ENCODE results near the gene SLC45A3.
"Not testable (repeated sequence)": the region's sequence is repeated elsewhere in the genome, so short reads cannot be mapped to it uniquely, and the experiment has no call there.

The SLC45A3 gene, protein sequence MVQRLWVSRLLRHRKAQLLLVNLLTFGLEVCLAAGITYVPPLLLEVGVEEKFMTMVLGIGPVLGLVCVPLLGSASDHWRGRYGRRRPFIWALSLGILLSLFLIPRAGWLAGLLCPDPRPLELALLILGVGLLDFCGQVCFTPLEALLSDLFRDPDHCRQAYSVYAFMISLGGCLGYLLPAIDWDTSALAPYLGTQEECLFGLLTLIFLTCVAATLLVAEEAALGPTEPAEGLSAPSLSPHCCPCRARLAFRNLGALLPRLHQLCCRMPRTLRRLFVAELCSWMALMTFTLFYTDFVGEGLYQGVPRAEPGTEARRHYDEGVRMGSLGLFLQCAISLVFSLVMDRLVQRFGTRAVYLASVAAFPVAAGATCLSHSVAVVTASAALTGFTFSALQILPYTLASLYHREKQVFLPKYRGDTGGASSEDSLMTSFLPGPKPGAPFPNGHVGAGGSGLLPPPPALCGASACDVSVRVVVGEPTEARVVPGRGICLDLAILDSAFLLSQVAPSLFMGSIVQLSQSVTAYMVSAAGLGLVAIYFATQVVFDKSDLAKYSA

DNA sequence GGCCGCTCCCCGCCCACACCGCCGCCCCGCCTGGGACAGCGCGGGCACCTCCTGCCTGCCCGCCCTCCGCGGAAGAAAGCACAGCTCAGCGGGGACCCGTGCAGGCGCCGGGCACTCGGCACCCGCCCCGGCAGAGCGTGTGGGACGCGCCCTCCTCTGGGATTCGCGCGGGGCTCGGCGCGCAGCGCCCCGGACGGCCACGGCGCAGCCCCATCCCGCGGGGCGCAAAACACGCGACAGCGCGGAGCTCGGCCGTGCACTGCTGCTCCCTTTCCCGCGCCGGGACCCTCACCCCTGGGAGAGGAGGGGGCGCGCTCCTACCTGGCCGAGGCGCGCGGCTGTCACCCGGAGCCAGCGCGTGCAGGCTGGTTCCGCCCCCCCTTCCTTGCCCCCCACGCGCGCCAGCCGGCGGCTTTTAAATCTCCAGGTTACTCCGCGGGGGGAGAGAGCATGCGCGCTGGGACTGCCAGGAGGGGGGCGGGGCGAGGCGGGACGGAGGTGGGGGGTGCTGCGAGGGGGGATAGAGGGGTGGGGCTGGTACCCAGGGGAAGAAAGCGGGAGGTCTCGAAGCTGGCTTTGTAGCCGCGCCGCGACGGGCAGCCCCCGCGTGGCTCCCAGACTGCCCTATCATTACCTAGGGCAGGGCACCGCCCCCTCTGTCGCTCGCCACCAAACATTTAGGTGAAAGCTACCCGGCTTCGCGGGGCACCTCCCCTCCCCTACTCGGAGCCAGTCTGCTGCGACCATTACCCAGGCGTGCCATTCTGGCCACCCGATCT lies at the start of gene SLC45A3:
TSS of gene SLC45A3 (minus strand) at position 437 of the 779 bp plus-strand sequence. CDS start 15,853 bp downstream, outside the sequence.
- DNase-seq: no peak

DNA sequence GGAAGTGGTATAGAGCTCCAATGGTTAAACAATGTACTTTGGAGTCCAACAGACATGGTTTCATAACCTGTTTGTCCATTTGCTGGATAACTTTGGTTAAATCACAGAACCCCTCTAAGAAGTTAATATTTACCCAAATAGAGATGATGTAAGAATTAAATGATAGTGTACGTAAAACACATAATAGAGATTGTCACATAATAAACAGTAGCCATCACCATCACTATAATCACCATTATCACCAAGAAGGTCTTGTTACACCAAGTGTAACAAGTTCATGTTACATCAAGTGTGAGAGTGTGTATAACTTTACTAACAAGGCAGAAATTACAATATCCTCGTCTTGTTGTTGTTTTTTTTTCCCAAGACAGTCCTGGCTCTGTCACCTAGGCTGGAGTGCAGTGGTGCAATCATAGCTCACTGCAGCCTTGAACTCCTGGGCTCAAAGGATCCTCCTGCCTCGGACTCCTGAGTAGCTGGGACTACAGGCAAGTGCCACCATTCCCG lies 46.4 kb upstream of the SLC45A3 start:
- DNase-seq: no peak

DNA sequence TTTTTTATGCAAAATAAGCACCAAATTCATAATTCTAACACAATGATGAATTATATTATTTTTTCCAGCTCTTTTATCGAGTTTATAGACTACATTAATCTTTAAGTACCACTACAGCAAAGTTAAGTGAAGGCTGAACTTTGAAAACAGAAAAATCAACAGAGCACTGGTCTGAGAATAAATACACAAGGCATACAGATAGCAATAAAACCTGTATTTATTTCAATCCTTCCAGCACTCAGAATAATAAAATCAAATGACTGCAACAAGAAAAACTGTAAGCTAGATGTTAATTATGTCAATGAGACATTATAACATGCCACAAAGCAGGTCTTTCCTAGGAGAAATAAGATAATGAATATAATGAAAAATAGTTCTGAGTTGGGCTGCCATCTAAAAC lies 45.2 kb upstream of the SLC45A3 start:
- no peak for DNase-seq

DNA sequence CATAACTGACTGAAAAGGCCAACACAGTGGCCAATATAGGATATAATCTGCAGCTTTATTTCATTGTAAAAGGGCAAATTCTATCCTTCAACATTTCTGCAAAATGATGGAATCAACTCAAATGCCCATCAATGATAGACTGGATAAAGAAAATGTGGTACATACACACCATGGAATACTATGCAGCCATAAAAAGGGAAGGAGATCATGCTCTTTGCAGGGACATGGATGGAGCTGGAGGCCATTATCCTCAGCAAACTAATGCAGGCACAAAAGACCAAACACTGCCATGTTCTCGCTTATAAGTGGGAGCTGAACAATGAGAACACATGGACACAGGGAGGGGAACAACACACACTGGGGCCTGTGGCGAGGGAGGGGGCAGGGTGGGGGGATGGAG lies 40.4 kb upstream of the SLC45A3 start:
- not testable (repeated sequence) for DNase-seq

DNA sequence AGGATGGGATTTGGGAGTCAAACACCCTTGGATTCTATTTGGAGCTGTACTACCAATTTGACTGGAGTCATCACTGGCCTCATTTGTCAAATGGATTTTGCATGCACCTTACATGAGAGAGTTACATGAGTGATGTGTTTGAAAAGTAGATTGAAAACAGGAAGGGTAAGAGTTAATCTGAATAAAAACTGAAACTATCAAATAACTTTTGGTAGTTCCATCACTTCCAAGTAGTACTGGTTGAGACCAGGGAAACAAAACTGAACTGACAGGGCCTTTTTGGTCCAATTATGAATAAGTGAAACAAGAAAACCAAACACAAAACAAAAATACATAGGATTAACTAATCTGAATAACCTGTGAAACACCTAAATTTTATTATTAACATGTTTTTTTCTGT lies 39.5 kb upstream of the SLC45A3 start:
- peak; percentile 30 for DNase-seq

DNA sequence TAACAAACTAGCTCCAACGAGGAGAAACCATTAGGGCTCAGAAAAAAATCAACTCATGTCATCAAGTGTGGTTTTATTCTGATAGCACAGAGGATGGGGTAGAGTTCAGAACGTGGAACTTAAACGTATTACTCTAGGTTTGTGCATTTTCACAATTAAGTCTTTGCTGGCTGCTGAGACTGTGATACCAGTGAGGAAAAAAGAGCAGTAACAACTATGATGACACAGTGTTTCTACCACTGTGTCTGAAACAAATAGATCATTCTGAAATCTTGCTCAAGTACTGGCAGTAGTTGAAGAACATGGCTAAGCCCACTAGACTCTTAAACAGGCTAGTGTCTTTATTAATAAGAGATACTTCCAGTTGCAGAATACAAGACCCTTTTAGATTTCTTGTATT lies 38.7 kb upstream of the SLC45A3 start:
- no peak for DNase-seq

DNA sequence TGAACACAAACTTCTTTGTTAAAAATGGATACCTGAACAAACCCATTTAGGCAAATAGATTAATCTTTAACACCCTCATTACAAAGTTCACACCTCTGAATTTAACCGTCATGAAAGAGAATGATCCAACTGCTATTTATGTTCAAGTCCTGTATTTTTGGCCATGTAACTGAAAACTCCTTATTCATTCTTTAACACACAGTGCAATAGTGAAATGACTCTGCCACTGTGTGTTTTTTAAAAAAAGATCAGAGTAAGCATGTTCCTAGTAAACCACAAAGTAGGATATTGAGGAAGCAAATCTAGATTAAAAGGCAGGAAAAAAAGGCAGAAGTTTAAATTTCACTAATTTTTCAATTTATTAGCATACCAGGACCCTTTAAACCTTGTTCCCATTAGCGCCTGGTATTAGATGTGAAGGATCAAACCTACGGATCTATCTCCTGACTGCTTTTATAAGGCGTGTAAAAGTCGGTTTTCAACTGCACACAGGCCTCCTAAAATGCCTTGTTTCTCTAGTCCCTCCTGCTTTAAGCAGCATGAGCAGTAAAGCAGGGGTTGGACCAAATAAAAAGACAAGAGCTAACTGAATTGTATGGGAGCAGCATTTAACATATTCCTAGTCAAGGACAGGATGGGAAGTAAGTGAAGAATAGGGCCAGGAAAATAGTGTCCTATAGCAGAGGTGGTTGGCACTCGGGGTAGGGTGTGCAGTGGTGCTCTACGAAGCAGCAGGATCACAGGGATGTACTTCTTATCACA lies 36.2 kb upstream of the SLC45A3 start:
- DNase-seq: peak; percentile 23

DNA sequence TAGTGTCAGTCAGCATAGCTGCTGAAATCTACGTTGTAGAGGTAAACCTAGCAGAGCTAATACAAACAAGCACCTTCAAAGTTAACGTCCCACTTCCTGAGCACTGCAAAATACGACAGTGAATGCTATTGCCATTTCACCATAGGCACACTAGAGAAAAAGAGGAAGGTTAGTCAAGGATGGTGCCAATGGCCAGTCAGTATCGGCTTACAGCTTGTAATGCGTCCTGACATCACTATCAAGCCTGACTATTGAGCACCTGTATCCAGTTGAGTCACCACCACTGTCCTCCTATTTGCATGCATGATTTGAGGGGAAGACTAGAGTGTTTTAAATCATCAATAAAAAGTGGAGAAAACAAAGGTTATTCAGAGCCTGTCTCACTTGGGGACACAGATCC lies 35.3 kb upstream of the SLC45A3 start:
- peak; percentile 69 for DNase-seq

DNA sequence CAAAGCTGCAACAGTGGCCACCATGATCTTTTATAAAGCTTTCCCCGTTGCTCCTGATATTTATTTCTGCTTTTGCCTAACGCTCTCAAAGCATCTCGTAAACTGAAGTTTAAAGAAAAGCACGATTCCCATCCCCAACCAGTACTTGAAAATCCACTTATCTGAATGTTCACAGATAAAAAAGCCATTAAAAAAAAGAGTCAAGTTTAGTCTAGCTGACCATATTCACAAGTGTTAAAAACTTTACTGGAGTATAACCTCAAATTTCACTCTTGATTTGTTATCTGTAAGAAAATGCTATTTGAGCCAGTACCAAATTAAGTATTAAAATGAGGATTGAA lies 34.6 kb upstream of the SLC45A3 start:
- DNase-seq: no peak

DNA sequence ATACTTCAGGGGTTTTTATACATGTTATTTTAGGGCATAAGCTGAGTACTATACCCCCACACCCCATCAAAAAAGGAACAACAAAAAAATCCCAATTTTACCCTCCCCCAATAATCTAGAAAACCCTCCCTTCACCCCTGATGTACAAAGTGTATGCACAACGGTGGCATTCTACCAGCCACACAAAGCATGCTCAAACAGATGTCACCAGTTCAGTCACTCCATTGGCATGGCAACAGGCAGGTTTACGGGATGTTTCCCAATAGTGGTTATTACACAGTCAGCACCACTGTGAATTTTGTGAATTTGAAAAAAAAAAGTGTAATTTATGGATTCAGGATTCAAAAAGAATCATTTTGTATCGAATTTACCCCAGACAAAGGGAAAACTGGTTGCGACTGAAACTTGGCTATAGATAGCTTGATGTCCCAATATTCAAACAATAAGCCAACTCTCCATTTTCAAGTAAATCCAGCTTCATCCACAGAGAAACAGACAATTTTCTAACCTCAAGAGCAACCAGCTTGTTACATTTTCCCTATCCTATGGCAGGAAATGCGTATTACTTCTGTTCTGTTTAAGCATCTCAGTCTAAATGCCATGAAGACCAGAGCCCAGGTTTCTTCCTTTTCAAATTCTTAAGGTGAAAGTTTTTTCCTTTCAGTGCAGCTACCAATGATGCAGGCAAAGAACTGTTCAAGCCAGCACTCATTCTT lies 34.0 kb upstream of the SLC45A3 start:
- peak; percentile 47 for DNase-seq

DNA sequence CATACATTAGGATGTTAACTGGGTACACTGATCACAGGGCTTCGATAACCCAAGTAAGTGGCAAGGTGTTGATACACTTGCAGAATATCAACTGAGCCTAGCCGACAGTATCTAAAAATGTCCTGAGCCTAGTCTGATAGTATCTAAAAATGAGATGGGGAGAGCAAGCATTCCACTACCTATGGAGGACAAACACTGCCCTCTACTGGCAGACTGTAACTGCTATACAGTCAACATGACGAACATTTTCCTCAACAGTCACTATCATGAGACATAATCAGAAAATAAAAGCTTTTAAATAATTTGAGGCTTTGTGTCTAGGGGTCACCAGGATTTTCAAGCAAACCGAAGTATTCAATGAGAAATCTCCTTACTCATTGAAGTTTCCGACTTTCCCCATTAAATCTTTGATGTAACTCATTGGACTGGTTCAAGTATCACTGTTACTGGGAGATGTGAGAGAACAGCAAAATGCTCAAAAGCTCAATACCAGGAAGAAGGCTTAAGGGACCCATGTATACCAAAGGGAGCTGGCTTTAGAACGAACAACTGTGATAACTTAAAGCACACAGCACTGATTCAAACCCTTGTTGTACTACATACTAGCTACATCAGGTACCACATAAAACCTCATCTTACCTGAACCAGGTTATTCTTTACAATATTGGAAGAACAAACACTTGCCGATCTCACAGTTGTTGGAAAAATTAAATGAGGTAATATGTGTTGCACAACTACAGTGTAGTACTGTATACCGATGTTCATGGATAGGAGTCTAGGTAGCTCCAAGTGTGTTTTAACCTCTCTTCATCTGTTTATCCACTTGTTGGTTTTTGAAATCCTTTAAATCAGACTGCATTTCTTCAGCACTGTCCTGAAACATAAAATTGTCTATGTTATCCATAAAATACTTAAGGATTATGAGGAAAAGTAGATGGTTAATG lies 31.1 kb upstream of the SLC45A3 start:
- DNase-seq: peak; percentile 88

DNA sequence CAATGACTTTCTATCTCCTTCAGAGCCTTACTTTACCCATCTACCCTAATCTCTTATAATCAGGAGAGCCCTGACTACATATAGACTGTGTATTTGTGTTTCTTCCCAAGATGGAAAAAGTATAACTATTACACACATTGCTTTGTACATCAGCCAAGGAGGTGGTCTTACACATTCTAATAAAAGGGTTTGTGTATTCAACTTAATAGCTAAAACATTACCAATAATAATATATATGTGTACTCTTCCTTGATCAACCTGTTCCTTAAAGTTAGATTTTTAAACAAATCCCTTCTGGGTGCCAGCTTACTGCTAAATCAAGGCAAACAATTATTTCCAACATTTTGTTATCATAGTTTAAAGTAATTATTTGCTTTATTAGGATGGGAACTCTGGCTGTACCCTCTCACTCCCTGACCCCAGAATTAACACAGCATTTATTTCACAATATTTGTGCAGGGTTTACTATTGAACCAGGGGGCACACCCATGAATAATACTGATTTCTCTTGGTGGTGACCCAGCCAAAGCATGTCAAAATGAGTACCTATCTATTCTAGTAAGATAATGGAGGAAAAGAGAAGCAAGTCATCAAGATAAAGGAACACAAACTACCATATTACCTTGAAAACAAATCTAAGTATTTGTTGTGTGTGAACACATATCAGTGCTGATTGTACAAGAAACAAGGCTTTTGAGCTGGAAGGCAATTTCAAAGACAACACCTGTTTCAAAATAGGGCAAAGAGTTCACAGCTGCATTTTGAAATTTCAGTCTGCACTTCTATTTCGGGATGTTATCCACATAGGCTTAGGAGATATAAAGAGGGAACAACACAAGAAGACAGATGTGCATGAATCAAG lies 30.1 kb upstream of the SLC45A3 start:
- no peak for DNase-seq

DNA sequence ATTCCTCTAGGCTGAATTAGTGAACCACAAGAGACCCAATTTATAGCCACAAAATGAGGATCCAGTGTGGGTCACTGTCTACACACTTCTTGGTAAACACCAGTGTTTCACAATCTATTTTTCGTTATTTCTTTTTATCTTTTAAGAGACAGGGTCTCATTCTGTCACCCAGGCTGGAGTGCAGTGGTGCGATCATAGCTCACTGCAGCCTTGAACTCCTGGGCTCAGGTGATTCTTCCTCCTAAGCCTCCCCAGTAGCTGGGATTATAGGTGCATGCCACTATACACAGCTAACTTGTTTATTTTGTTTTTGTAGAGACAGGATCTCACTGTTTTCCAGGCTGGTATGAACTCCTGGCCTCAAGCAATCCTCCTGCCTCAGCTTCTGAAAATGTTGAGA lies 29.3 kb upstream of the SLC45A3 start:
- no peak for DNase-seq

DNA sequence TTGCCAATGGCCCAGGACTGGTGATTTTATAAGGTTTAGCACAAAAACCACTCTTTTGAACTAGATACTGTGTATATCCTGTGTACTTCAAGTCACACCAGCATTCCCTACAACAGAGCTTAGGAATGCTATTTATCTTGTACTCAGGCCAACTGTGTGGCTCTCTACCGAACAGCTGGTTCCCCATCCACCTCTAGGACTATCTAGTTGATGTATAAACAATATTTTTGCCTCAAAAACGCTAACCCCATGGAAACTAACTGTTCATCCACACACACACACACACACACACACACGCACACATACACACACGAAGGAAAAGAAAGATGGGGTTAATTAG lies 28.7 kb upstream of the SLC45A3 start:
- no peak for DNase-seq

DNA sequence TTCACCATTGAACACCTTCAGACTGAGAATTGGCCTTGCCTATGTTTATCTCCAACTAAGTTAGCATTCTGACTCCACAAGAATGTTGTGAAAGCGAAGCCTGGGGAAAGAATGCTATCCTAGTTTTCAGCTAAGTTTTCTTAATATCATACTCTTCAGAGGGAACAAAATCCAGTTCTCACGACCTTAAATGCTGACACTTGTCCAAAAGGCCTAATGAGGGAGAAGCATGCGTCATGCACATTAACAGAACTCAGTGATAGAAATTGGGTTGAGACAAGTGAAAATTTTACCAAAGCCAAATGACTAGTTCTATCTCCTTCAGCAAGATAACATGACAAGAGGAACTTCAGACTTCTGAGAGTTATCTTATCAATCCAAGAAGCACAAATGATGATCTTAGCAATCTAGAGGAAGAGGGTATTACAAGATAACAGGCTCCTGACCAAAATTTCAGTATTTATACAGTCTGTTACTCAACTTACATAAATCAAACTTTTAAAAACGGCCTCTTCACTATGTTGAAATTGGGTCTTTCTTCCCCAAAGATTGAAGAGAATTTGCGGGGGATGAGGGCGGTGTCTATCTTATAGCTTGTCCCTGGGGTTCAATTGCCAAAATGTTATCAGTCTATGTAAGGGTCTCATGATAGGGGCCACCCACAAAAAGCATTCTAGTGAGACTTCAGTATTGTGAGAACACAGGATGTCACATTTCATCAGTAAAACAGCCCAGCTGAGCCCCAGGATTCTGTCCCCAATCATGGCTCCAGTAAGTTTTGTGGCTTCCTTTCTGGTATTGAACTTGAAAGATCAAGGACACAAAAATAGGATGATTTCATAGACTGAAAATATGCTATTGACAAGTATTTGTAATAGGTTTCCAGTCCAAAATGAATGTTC lies 26.5 kb upstream of the SLC45A3 start:
- peak; percentile 60 for DNase-seq

DNA sequence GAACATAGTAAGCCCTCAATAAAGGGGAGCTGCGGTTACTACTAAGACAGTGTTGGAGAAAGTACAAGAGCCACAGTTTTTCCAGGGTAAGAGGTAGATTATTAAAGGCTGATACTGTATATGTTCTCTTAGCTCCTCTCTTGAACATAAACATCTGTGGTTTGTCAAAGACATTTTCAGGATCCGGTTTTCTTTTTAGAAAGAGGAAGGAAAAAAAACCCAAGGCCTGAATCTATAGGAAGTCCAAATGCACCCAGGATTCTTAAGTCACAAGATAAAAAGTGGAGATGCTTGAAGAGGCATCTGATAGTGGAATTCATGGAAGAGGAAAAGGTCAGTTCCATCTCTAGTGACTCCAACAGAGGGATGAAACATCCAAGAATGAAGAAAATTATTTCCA lies 24.6 kb upstream of the SLC45A3 start:
- peak; percentile 66 for DNase-seq

DNA sequence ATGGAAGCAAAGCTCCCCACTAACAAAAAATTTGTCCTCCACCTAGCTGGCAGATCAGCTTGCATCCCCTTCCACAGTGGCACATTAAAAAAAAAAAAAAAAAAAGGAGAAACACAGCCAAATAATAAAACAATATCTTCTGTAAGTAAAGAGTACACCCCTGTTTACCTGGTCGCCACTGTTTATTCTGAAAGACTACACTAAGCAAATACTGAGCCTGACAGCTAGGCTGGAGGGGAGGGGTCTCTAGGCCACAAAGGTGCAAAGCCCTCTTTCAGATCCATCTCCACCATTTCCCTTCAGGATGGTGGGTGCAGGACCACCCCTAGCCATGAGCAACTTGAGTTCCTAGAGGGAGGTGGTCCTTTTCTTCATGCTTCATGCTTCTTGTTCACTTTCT lies 22.8 kb upstream of the SLC45A3 start:
- DNase-seq: no peak

DNA sequence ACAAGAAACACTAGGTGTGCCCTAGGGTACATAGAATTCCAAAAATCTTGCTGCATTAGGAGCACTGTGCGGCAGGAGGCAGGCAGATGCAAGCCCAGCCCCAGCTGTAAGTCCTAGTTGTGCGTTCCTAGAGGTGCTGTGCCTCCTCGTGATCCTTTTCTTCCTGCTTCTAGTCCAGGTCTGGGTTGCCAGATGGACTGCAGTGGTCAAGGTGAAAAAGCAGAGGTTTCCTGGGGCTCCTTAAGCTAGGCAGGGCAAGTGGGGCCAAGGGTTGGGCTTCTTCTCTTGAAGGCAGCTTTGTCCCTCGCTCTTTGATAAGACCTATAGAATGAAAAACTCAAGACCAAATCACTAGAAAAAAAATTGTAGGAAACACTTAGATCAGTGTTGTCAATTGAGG lies 21.6 kb upstream of the SLC45A3 start:
- DNase-seq: no peak

DNA sequence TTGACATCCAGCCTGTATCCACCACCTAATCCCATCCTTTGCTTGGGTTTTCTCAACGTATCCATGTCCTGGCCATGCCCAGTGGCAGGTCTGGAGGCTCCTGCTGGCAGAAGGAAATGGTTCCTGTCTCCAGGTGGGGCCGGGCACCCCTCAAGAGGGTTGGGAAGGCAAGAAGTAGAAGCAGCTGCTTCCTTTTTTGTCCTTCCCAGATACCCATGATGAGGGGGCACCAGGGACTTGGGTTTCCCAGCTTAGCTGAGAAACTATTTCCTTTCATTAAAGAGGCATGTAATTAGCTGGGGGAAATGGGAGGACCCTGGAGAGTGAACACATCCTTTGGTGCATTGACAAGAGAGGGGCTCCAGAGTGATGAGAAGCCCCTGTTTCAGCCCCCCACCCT lies 21.1 kb upstream of the SLC45A3 start:
- no peak for DNase-seq
